ENCODE results near the gene SLC18A2. TPM values are rescaled to one million over a fixed set of nuclear protein-coding genes. Genes with fewer than 3 reads are reported as not detected.

The SLC18A2 gene
- not detected in 2 replicates for total RNA-seq (2013; cell fraction: nucleolus; rRNA removed)
- total RNA-seq (2014; rRNA removed) (under 0.01 and 0.06 TPM in 2 replicates), total RNA-seq (2014; rRNA removed; fragmentation: Illumina TruSeq; extraction: Trizol) (not detected in 2 replicates), total RNA-seq (2021) (not detected in 2 replicates), polyA plus RNA-seq (2011; rRNA removed) (not detected in 2 replicates), polyA plus RNA-seq (2014; fragmentation: Illumina TruSeq; extraction: Trizol) (not detected in 2 replicates), polyA plus RNA-seq (2014; fragmentation: Nextera tagmentation; extraction: Ambion mirVana) (1 to 10 TPM in 1 of 2 experiments, under 1 TPM in 1; 0.75 to 1.1 TPM), polyA plus RNA-seq (2014; rRNA removed) (not detected in 2 replicates), polyA plus RNA-seq (2016; fragmentation: Nextera tagmentation; extraction: Ambion mirVana) (under 1 TPM; 0.13 to 0.25 TPM), polyA minus RNA-seq (2011; rRNA and poly(A)+ RNA removed) (not detected in 2 replicates), Bru-seq, nascent RNA (not detected), BruChase-seq, experiment 1, labeled RNA remaining after a 6-hour chase (percentile 3 among the genes with signal in this experiment), BruChase-seq, experiment 2, labeled RNA remaining after a 2-hour chase (not detected)
- polyA plus RNA-seq (2011; ENCODE audit: low read depth), result not detected
- 0.01 TPM in 1 of 2 replicates, not detected in the other for polyA plus RNA-seq (2011; cell fraction: cytosol; rRNA removed)
- polyA plus RNA-seq (2011; cell fraction: nucleus; rRNA removed), result 0.03 TPM in 1 of 2 replicates, not detected in the other
- 0.03 and 0.14 TPM in 2 replicates for polyA plus RNA-seq (2012)
- not detected in 2 replicates for polyA minus RNA-seq (2011; cell fraction: cytosol; rRNA and poly(A)+ RNA removed)
- polyA minus RNA-seq (2011; cell fraction: nucleus; rRNA and poly(A)+ RNA removed), result not detected in 2 replicates
- long read RNA-seq, experiment 1, partial matches to known transcripts, result 0 of 5 reads
- long read RNA-seq, experiment 1, other reads (novel, unspliced or antisense), result 5 of 5 reads
- long read RNA-seq, experiment 2, partial matches to known transcripts, result 0 of 45 reads
- long read RNA-seq, experiment 2, other reads (novel, unspliced or antisense), result 45 of 45 reads

GRCh38 chr10:117240621-117241529, at the start of gene SLC18A2:
Gene SLC18A2, plus strand, starts transcription at chr10:117241114. Its CDS starts 580 bp downstream, at chr10:117241694.
- H3K4me1 ChIP-seq (ENCODE audit: control insufficient read depth, insufficient read depth, low read length), result no peaks in the 10 kb centered on the region
- no peaks in the 10 kb centered on the region for H4K20me1 ChIP-seq (ENCODE audit: control insufficient read depth, insufficient read depth)
- ATAC-seq (no peak), FAIRE-seq (no peak), DNase-seq (ENCODE audit: low read depth, low spot score) (no peak)
- ChIA-PET CTCF (no interaction called here), RAD21 (ENCODE audit: unreplicated experiment) (no interaction called here), SMC1A (ENCODE audit: uncharacterized antibody, unreplicated experiment) (no interaction called here), POLR2A (no interaction called here)
- H2AFZ ChIP-seq (ENCODE audit: control insufficient read depth, low read depth, low read length), result no peak within 1 kb of the TSS
- H3K27ac ChIP-seq (ENCODE audit: control insufficient read depth, insufficient read depth), result no peak within 1 kb of the TSS
- H3K9ac ChIP-seq (ENCODE audit: control insufficient read depth, insufficient read depth, low read length), result no peak within 1 kb of the TSS
- 35% methylated on average over 57 of the region's 93 CpGs for whole genome bisulfite sequencing (ENCODE audit: insufficient coverage, insufficient replicate concordance, low lambda C conversion rate, missing lambda C conversion rate)
- H3K79me2 ChIP-seq (ENCODE audit: control insufficient read depth, insufficient read depth, low read length), result no peaks in the 10 kb centered on the region
- H3K9me3 ChIP-seq (replicated peaks; ENCODE audit: control insufficient read depth, insufficient read depth, low read length), result no peaks in the 10 kb centered on the region
- TF ChIP-seq POLR2AphosphoS2 (IDR thresholded peaks at IDR 0.05; ENCODE audit: low read depth, low read length) (no peak), CHD2 (IDR thresholded peaks at IDR 0.05; ENCODE audit: borderline replicate concordance, low read depth, low read length) (no peak), FOXM1 (IDR thresholded peaks at IDR 0.05; ENCODE audit: low read depth, low read length) (no peak), IRF4 (IDR thresholded peaks at IDR 0.05; ENCODE audit: low read depth, low read length) (no peak), RBBP5 (conservative IDR thresholded peaks at IDR 0.05) (no peak), ZSCAN29 (IDR thresholded peaks at IDR 0.05) (no peak), PRDM15 (CRISPR knock-in tag; IDR thresholded peaks at IDR 0.05) (no peak), RELA (IDR thresholded peaks at IDR 0.05; ENCODE audit: borderline replicate concordance, partially characterized antibody) (no peak)
- no peak within 1 kb of the TSS for H3K4me2 ChIP-seq (ENCODE audit: control insufficient read depth, insufficient read depth)
- peaks cover 0 to 2% of the 10 kb centered on the region in 2 experiments; a peak in 1 of 4 replicates for H3K27me3 ChIP-seq (replicated peaks in 1 of 2; ENCODE audit: control insufficient read depth in 2 of 2, insufficient read depth in 2 of 2, low read length in 1 of 2)
- no peaks in the 10 kb centered on the region for H3K36me3 ChIP-seq (ENCODE audit: control insufficient read depth in 2 of 2, insufficient read depth in 2 of 2, low read length in 1 of 2)
- in situ Hi-C loops (cut with MboI), result no loop called here
- intact Hi-C loops (cut with micrococcal nuclease; ENCODE audit: unreplicated experiment), result no loop called here
- no TSS peak for BruUV-seq (replicated peaks)
- no peak within 1 kb of the TSS for H3K4me3 ChIP-seq

Data from GM12878 (cell line).